GM18907 (cell line): ENCODE data around the gene FAM72D.
"Not testable (repeated sequence)": the region's sequence is repeated elsewhere in the genome, so short reads cannot be mapped to it uniquely, and the experiment has no call there.

Experiments
- ATAC-seq: cut with Tn5 transposase; IDR thresholded peaks from one replicate; pipeline ENCODE4 v1.9.1; 2021; ENCODE audit warnings: mild to moderate bottlenecking, moderate library complexity; ENCODE audit not compliant: unreplicated experiment

Gene FAM72D

GRCh38 chr1:145144264-145144913 lies 48.6 kb downstream of the FAM72D start:
- ATAC-seq = not testable (repeated sequence)

GRCh38 chr1:145146308-145146707 lies 50.5 kb downstream of the FAM72D start:
- ATAC-seq = not testable (repeated sequence)

GRCh38 chr1:145147172-145147571 lies 51.4 kb downstream of the FAM72D start:
- ATAC-seq = not testable (repeated sequence)

GRCh38 chr1:145155421-145155820 lies 59.6 kb downstream of the FAM72D start:
- ATAC-seq = not testable (repeated sequence)

GRCh38 chr1:145155873-145156272 lies 60.1 kb downstream of the FAM72D start:
- ATAC-seq = not testable (repeated sequence)

- ATAC-seq = peak; percentile 63
Measured at GRCh38 chr1:145156891-145157610, 61.3 kb downstream of the FAM72D start.

- peak; percentile 53 for ATAC-seq
Measured at GRCh38 chr1:145157715-145158114, 61.9 kb downstream of the FAM72D start.

- ATAC-seq = peak; percentile 54
Measured at GRCh38 chr1:145161046-145161752, 65.4 kb downstream of the FAM72D start.
